OCI-LY7 (cell line): ENCODE measurements around the gene BEND5. TPM values are rescaled to one million over a fixed set of nuclear protein-coding genes. Genes with fewer than 3 reads are reported as not detected.

Source experiments
- BruUV-seq: library from RNA; stranded (reverse); fragments of 400-500 nt; replicated peaks from 2 replicates; lab custom pipeline; 2021; lab: Mats Ljungman, UMichigan
- CTCF ChIA-PET: fragments of 300-600 bp; sonication (Branson Sonifier 250); formaldehyde crosslinking; loops from one replicate; lab custom pipeline; 2022; ENCODE audit warnings: antibody characterized with exemption; ENCODE audit not compliant: unreplicated experiment; lab: Charles Lee
- POLR2A ChIA-PET: fragments of 300-600 bp; sonication (Branson Sonifier 250); formaldehyde crosslinking; loops from one replicate; lab custom pipeline; 2022; ENCODE audit warnings: antibody characterized with exemption; lab: Charles Lee
- DNase-seq: peaks from one replicate; pipeline ENCODE4 v3.0.0-alpha.2; 2015; ENCODE audit warnings: low spot score
- H2AFZ ChIP-seq: fragments of 200-600 bp; sonication (generic), shearing (Covaris generic); 2 replicates; pipeline ENCODE4 v1.6.1; 2014; ENCODE audit warnings: mild to moderate bottlenecking, antibody characterized with exemption, low read length, moderate library complexity
- H3K27ac ChIP-seq: fragments of 200-600 bp; sonication (generic); 2 replicates; pipeline ENCODE4 v1.5.1; 2014; ENCODE audit warnings: mixed run types, low read depth, mild to moderate bottlenecking, moderate library complexity, low read length, inconsistent platforms; ENCODE audit not compliant: poor library complexity, severe bottlenecking
- H3K36me3 ChIP-seq: fragments of 200-600 bp; sonication (generic); 2 replicates; pipeline ENCODE4 v1.6.1; 2014; ENCODE audit warnings: mild to moderate bottlenecking, antibody characterized with exemption, low read length, moderate library complexity, mixed read lengths; ENCODE audit not compliant: insufficient read depth
- H3K4me1 ChIP-seq: fragments of 200-600 bp; sonication (generic); 2 replicates; pipeline ENCODE4 v1.5.1; 2014; ENCODE audit warnings: mild to moderate bottlenecking, low read length; ENCODE audit not compliant: insufficient read depth, poor library complexity, severe bottlenecking
- H3K4me2 ChIP-seq: fragments of 200-600 bp; sonication (generic); 2 replicates; pipeline ENCODE4 v1.6.1; 2014; ENCODE audit warnings: mild to moderate bottlenecking, low read length
- H3K4me3 ChIP-seq: fragments of 200-600 bp; sonication (generic); 2 replicates; pipeline ENCODE4 v1.5.1; 2014; ENCODE audit warnings: mild to moderate bottlenecking, low read depth, low read length; ENCODE audit not compliant: poor library complexity, severe bottlenecking
- H3K79me2 ChIP-seq: fragments of 200-600 bp; sonication (generic); 2 replicates; pipeline ENCODE4 v1.6.1; 2016; ENCODE audit warnings: low read depth, mild to moderate bottlenecking, low read length, moderate library complexity, mixed read lengths; ENCODE audit not compliant: insufficient read depth
- H3K9me2 ChIP-seq: fragments of 200-600 bp; sonication (generic); 2 replicates; pipeline ENCODE4 v1.6.1; 2016; ENCODE audit warnings: mild to moderate bottlenecking, low read length, mixed read lengths; ENCODE audit not compliant: insufficient read depth
- H3K9me3 ChIP-seq: fragments of 200-600 bp; sonication (generic); 2 replicates; pipeline ENCODE4 v1.6.1; 2014; ENCODE audit warnings: mild to moderate bottlenecking, mixed run types, low read length, mixed read lengths
- H4K20me1 ChIP-seq: fragments of 200-600 bp; sonication (generic); 2 replicates; pipeline ENCODE4 v1.6.1; 2014; ENCODE audit warnings: mild to moderate bottlenecking, antibody characterized with exemption, low read length, moderate library complexity, mixed read lengths; ENCODE audit not compliant: insufficient read depth
- EZH2phosphoT487 ChIP-seq: fragments of 200-600 bp; sonication (generic); IDR thresholded peaks from 2 replicates; pipeline ENCODE4 v1.6.1; 2018; ENCODE audit warnings: low read depth, borderline replicate concordance, mild to moderate bottlenecking, mixed run types, antibody characterized with exemption, low read length, moderate library complexity, mixed read lengths
- intact Hi-C: fragments of 100-400 bp; cut with micrococcal nuclease; formaldehyde crosslinking; loops from one replicate; pipeline ENCODE4 v1.10.0; 2022; ENCODE audit not compliant: unreplicated experiment
- total RNA-seq, 2 experiments: library from RNA; depleted of rRNA in 1 of 2; stranded (reverse); fragments of >200 nt in 1 of 2; shearing (Covaris generic) in 1 of 2; gene quantifications; 2 replicates each; pipeline ENCODE4 v1.2.3, GENCODE V29; 2014 to 2022
- TF ChIP-seq, protein P1 (sequence below): fragments of 200-600 bp; sonication (generic); conservative IDR thresholded peaks from 2 replicates; pipeline ENCODE4 v1.5.1; 2014; ENCODE audit warnings: mild to moderate bottlenecking, antibody characterized with exemption, low read length, moderate library complexity, mixed read lengths

The BEND5 gene
- total RNA-seq, 2 experiments from 2014 or later: not detected

- no peaks in the 10 kb centered on the region for H4K20me1 ChIP-seq
- BruUV-seq: no TSS peak
- H3K9me3 ChIP-seq: no peaks in the 10 kb centered on the region
- no peak overlapping the region for H3K4me2 ChIP-seq
- intact Hi-C loops: no loop called here
- H3K4me1 ChIP-seq: no peaks in the 10 kb centered on the region
- H3K4me3 ChIP-seq: no peak overlapping the region
- no peaks in the 10 kb centered on the region for H3K9me2 ChIP-seq
- no peak overlapping the region for H3K27ac ChIP-seq
- POLR2A ChIA-PET: no interaction called here
- TF ChIP-seq EZH2phosphoT487: no peak
- TF ChIP-seq, protein P1, sequence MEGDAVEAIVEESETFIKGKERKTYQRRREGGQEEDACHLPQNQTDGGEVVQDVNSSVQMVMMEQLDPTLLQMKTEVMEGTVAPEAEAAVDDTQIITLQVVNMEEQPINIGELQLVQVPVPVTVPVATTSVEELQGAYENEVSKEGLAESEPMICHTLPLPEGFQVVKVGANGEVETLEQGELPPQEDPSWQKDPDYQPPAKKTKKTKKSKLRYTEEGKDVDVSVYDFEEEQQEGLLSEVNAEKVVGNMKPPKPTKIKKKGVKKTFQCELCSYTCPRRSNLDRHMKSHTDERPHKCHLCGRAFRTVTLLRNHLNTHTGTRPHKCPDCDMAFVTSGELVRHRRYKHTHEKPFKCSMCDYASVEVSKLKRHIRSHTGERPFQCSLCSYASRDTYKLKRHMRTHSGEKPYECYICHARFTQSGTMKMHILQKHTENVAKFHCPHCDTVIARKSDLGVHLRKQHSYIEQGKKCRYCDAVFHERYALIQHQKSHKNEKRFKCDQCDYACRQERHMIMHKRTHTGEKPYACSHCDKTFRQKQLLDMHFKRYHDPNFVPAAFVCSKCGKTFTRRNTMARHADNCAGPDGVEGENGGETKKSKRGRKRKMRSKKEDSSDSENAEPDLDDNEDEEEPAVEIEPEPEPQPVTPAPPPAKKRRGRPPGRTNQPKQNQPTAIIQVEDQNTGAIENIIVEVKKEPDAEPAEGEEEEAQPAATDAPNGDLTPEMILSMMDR: no peak
- no peak for DNase-seq
- no peaks in the 10 kb centered on the region for H3K36me3 ChIP-seq
- no peak overlapping the region for H2AFZ ChIP-seq
- CTCF ChIA-PET: no interaction called here
- H3K79me2 ChIP-seq: no peaks in the 10 kb centered on the region
Measured at GRCh38 chr1:48715921-48716320, 60.8 kb downstream of the BEND5 start.

DNA sequence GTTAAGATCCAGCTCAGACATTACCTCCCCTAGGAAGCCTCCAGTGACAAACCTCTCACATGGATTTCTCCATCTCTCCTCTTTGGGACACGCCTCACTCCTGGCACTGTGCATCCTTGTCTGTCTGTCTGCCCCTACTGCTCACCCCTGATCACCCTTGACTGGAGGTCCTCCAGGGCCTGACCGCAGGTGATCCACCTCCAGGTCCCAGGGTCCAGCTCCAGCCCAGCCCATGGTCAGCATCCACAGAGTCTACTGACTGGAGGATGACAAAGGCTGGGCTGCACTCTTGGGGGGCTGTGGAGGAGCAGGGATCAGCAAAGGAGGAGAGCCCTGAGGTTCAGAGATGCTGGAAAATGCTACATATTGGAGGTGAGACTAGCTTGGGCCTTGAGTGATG is 65.8 kb downstream of the BEND5 start:
- no peaks in the 10 kb centered on the region for H3K36me3 ChIP-seq
- TF ChIP-seq, protein P1: no peak
- ChIA-PET POLR2A (no interaction called here), CTCF (no interaction called here)
- no peak overlapping the region for H2AFZ ChIP-seq
- no peaks in the 10 kb centered on the region for H3K79me2 ChIP-seq
- intact Hi-C loops: no loop called here
- H3K4me3 ChIP-seq: no peak overlapping the region
- no peak overlapping the region for H3K27ac ChIP-seq
- H3K4me1 ChIP-seq: no peaks in the 10 kb centered on the region
- no TSS peak for BruUV-seq
- H3K9me3 ChIP-seq: no peaks in the 10 kb centered on the region
- no peaks in the 10 kb centered on the region for H4K20me1 ChIP-seq
- no peaks in the 10 kb centered on the region for H3K9me2 ChIP-seq
- no peak overlapping the region for H3K4me2 ChIP-seq
- DNase-seq: no peak

GRCh38 chr1:48710318-48710717 is 66.4 kb downstream of the BEND5 start:
- no peak for DNase-seq
- no TSS peak for BruUV-seq
- ChIA-PET CTCF (no interaction called here), POLR2A (no interaction called here)
- H3K9me2 ChIP-seq: no peaks in the 10 kb centered on the region
- H3K4me3 ChIP-seq: no peak overlapping the region
- no peaks in the 10 kb centered on the region for H3K36me3 ChIP-seq
- TF ChIP-seq EZH2phosphoT487: no peak
- TF ChIP-seq, protein P1: no peak
- no peaks in the 10 kb centered on the region for H3K4me1 ChIP-seq
- H3K9me3 ChIP-seq: no peaks in the 10 kb centered on the region
- no peak overlapping the region for H3K4me2 ChIP-seq
- no peak overlapping the region for H3K27ac ChIP-seq
- H4K20me1 ChIP-seq: no peaks in the 10 kb centered on the region
- intact Hi-C loops: no loop called here
- no peaks in the 10 kb centered on the region for H3K79me2 ChIP-seq
- no peak overlapping the region for H2AFZ ChIP-seq
